ENCODE results near the gene DGKI. TPM values are rescaled to one million over a fixed set of nuclear protein-coding genes. Genes with fewer than 3 reads are reported as not detected.
A peak's percentile ranks its signal among the peaks of the same experiment; 100 is the strongest.

The DGKI gene
- total and polyA plus RNA-seq, 11 donors: 0.36 to 4.6 (median 1.0) TPM

GRCh38 chr7:137342265-137342664 is 504.5 kb downstream of the DGKI start:
- ATAC-seq (peak in 1 of 4 donors; percentile 59), DNase-seq (no peak)
- H3K4me1 ChIP-seq: peaks cover 0 to 12% (median 0%) of the 10 kb centered on the region in 12 donors
- no peaks in the 10 kb centered on the region for H3K36me3 ChIP-seq
- peak overlapping the region in 9 of 12 donors; percentile 8 to 68 (median 56) for H3K4me3 ChIP-seq
- H3K9me3 ChIP-seq: no peaks in the 10 kb centered on the region
- peak overlapping the region in 1 of 12 donors; percentile 15 for H3K27ac ChIP-seq
- TF ChIP-seq POLR2A (IDR thresholded peaks at IDR 0.05) (no peak), CTCF (IDR thresholded peaks at IDR 0.05) (no peak)
- 60 to 77% (median 72%) methylated on average over 3 of the region's 3 CpGs for WGBS, 4 donors
- peaks cover 0 to 6% (median 0%) of the 10 kb centered on the region in 9 donors for H3K27me3 ChIP-seq
- intact Hi-C loops (cut with DNase I): no loop called here

GRCh38 chr7:137337902-137338301 is 508.9 kb downstream of the DGKI start:
- ATAC-seq (no peak), DNase-seq (no peak)
- TF ChIP-seq POLR2A (IDR thresholded peaks at IDR 0.05) (no peak), CTCF (IDR thresholded peaks at IDR 0.05) (peak in 1 of 12 donors; percentile 10)
- H3K9me3 ChIP-seq: peaks cover 0 to 6% (median 0%) of the 10 kb centered on the region in 12 donors
- WGBS, 4 donors: 69 to 79% (median 71%) methylated on average over 2 of the region's 2 CpGs
- no peaks in the 10 kb centered on the region for H3K36me3 ChIP-seq
- intact Hi-C loops (cut with DNase I): no loop called here
- H3K4me1 ChIP-seq: peaks cover 0 to 4% (median 0%) of the 10 kb centered on the region in 12 donors
- no peak overlapping the region for H3K4me3 ChIP-seq
- no peaks in the 10 kb centered on the region for H3K27me3 ChIP-seq
- H3K27ac ChIP-seq: no peak overlapping the region

- no peak for TF ChIP-seq POLR2A (IDR thresholded peaks at IDR 0.05)
- TF ChIP-seq CTCF (IDR thresholded peaks at IDR 0.05): no peak
- no peak overlapping the region for H3K27ac ChIP-seq
- peaks cover 0 to 12% (median 0%) of the 10 kb centered on the region in 12 donors for H3K4me1 ChIP-seq
- no peak for ATAC-seq
- WGBS, 4 donors: 78 to 93% (median 92%) methylated on average over 4 of the region's 4 CpGs
- H3K27me3 ChIP-seq: no peaks in the 10 kb centered on the region
- no peak overlapping the region for H3K4me3 ChIP-seq
- intact Hi-C loops (cut with DNase I): no loop called here
- H3K9me3 ChIP-seq: peaks cover 0 to 6% (median 0%) of the 10 kb centered on the region in 12 donors
- no peaks in the 10 kb centered on the region for H3K36me3 ChIP-seq
- DNase-seq: no peak
Observed at GRCh38 chr7:137335814-137336213, 511.0 kb downstream of the DGKI start.

GRCh38 chr7:137331378-137331777 is 515.4 kb downstream of the DGKI start:
- Histone ChIP-seq H3K9me3 (peaks cover 0 to 6% (median 0%) of the 10 kb centered on the region in 12 donors), H3K27ac (no peak overlapping the region), H3K4me3 (no peak overlapping the region), H3K4me1 (peaks cover 0 to 25% (median 0%) of the 10 kb centered on the region in 12 donors), H3K36me3 (no peaks in the 10 kb centered on the region), H3K27me3 (no peaks in the 10 kb centered on the region)
- 72 to 78% (median 77%) methylated on average over 7 to 8 of the region's 8 CpGs for WGBS, 4 donors
- intact Hi-C loops (cut with DNase I): no loop called here
- TF ChIP-seq CTCF (IDR thresholded peaks at IDR 0.05) (no peak), POLR2A (IDR thresholded peaks at IDR 0.05) (no peak)
- no peak for DNase-seq
- ATAC-seq: no peak

Other genes with a start within 250 kb of the DGKI start
- gene CREB3L2, start 155.1 kb upstream of the DGKI start, total RNA-seq: 10 to 100 TPM; 18.3 to 40.6 (median 22.0) TPM
- gene CREB3L2, start 155.1 kb upstream of the DGKI start, polyA plus RNA-seq: 10 to 100 TPM in 1 of 2 donors, 1 to 10 TPM in 1; 4.0 to 13.2 TPM
- not detected for gene AKR1D1, start 229.5 kb upstream of the DGKI start, total RNA-seq
- not detected for gene AKR1D1, start 229.5 kb upstream of the DGKI start, polyA plus RNA-seq